KOPT-K1 (cell line): ENCODE measurements around the gene NBPF12.
"Not testable (repeated sequence)": the region's sequence is repeated elsewhere in the genome, so short reads cannot be mapped to it uniquely, and the experiment has no call there.

Source experiments
- H3K27ac ChIP-seq: fragments of 200-600 bp; sonication (generic); 2 replicates; pipeline ENCODE4 v1.5.1; 2016; ENCODE audit warnings: antibody characterized with exemption, mild to moderate bottlenecking, low read depth, low read length; ENCODE audit not compliant: poor library complexity, severe bottlenecking
- H3K36me3 ChIP-seq: fragments of 200-600 bp; sonication (generic); 2 replicates; pipeline ENCODE4 v1.5.1; 2017; ENCODE audit warnings: antibody characterized with exemption, mild to moderate bottlenecking, low read length, moderate library complexity; ENCODE audit not compliant: insufficient read depth
- H3K9me3 ChIP-seq: fragments of 200-600 bp; sonication (generic); 2 replicates; pipeline ENCODE4 v1.5.1; 2017; ENCODE audit warnings: antibody characterized with exemption, low read length, mild to moderate bottlenecking; ENCODE audit not compliant: insufficient read depth, poor library complexity, severe bottlenecking

NBPF12 gene, protein sequence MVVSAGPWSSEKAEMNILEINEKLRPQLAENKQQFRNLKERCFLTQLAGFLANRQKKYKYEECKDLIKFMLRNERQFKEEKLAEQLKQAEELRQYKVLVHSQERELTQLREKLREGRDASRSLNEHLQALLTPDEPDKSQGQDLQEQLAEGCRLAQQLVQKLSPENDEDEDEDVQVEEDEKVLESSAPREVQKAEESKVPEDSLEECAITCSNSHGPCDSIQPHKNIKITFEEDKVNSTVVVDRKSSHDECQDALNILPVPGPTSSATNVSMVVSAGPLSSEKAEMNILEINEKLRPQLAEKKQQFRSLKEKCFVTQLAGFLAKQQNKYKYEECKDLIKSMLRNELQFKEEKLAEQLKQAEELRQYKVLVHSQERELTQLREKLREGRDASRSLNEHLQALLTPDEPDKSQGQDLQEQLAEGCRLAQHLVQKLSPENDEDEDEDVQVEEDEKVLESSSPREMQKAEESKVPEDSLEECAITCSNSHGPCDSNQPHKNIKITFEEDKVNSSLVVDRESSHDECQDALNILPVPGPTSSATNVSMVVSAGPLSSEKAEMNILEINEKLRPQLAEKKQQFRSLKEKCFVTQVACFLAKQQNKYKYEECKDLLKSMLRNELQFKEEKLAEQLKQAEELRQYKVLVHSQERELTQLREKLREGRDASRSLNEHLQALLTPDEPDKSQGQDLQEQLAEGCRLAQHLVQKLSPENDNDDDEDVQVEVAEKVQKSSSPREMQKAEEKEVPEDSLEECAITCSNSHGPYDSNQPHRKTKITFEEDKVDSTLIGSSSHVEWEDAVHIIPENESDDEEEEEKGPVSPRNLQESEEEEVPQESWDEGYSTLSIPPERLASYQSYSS (N-terminal part only)

DNA sequence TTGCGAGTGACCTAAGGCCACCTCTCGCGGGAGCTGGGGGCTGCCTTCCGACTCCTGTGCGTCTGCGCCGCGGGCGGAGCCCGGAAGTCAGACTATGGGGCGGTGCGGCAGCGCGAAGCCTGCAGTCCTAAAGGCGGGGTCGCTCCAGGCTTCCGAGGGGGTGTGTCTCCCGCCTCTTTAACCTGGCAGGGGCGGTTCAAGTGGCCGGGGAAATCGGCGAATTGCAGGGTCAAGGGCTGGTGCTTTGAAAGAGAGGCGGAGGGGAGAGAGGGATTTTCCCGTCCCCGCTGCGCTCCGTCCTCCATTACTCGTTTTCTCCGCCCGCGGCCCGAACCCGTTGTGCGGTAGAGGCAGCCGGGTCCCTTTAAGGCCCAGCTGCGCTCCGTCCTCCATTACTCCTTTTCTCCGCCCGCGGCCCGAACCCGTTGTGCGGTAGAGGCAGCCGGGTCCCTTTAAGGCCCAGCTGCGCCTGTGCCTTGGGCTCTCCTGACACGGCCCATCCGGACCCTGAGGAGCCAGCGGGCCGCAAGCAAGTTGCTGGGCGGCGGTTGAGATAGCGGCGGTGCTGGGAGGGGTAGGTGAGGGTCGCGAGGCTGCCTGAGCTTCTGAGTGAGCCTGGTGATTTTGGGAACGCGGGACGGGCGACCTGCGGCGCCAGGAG is at the start of gene NBPF12:
TSS of gene NBPF12 (plus strand) at position 83 of the 661 bp plus-strand sequence. CDS start 21,820 bp downstream, outside the sequence.
- peak within 1 kb of the TSS; percentile 62 for H3K27ac ChIP-seq
- not testable (repeated sequence) for H3K36me3 ChIP-seq

DNA sequence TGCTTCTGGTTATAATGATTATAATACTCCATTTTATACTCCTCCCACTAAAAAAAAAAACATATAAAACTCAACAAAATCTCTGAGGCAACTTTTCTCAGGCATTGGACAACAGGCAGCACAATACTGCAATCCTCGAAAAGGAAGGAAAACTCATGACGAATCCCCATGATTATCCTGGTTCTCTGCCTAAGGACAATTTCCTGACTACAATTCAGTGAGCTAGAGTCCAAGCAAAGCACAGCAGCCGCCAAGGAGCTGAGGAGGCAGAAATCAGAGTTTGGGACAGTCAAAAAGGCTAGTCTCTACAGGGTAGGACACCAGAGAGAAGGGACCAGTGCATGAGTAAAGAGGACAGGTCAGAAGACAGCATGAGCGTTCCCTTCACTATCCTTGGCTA is 46.8 kb upstream of the NBPF12 start:
- not testable (repeated sequence) for H3K27ac ChIP-seq, H3K36me3 ChIP-seq
- peaks cover 16% of the 10 kb centered on the region for H3K9me3 ChIP-seq

More for the DNA sequence above, at the start of gene NBPF12:
- H3K9me3 ChIP-seq, result not testable (repeated sequence)

DNA sequence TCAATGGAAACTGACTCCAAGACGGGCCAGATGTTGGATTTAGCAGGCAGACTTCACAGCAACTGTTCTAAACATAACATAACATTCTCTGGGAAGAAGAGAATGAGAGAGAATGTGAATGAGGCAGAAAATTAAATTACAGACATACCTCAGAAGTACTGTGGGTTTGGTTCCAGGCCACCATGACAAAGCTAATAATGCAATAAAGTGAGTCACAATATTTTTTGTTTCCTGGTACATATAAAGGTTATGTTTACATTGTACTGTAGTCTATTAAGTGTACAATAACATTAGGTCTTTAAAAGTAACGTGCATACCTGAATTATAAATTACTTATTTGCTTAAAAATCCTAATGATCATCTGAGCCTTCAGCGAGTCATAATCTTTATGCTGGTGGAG is 45.8 kb upstream of the NBPF12 start:
- H3K27ac ChIP-seq, H3K36me3 ChIP-seq: not testable (repeated sequence)
- H3K9me3 ChIP-seq, result peaks cover 16% of the 10 kb centered on the region

DNA sequence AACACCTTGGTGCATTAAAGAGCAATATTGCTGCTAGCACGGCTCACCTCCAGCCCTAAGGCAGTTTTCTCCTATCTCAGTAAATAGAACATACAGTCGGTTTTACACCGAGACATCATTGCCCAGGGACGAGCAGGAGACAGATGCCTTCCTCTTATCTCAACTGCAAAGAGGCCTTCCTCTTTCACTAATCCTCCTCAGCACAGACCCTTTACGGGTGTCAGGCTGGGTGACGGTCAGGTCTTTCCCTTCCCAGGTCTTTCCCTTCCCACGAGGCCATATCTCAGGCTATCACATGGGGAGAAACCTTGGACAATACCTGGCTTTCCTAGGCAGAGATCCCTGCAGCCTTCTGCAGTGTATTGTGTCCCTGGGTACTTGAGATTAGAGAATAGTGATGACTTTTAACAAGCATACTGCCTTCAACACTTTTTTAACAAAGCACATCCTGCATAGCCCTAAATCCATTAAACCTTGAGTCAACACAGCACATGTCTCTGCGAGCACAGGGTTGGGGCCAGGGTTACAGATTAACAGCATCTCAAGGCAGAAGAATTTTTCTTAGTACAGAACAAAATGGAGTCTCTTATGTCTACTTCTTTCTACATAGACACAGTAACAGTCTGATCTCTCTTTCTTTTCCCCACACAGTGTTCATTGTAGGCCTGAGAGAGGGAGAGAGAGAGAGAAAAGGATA is 30.4 kb upstream of the NBPF12 start:
- H3K27ac ChIP-seq, H3K9me3 ChIP-seq, H3K36me3 ChIP-seq: not testable (repeated sequence)

DNA sequence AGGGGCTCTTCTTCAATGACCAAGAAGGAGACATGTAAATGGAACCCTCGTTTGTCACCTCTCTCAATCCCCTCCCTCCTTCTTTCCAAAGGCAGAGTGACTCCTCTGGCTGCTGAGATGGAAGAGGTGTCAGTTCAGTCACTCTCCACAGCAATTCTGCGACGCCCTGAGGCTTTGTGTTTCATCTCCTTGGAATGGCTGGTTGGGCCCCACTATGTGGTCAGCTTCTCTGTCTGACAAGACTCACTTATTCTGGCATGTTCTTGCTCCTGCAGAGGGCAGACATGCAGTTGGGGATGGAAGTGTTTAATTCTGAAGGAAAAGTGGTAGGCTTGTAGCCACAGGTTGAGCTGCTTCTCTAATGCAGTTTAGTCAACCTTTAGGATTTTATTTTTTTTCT is 25.1 kb upstream of the NBPF12 start:
- H3K36me3 ChIP-seq, H3K27ac ChIP-seq, H3K9me3 ChIP-seq: not testable (repeated sequence)

DNA sequence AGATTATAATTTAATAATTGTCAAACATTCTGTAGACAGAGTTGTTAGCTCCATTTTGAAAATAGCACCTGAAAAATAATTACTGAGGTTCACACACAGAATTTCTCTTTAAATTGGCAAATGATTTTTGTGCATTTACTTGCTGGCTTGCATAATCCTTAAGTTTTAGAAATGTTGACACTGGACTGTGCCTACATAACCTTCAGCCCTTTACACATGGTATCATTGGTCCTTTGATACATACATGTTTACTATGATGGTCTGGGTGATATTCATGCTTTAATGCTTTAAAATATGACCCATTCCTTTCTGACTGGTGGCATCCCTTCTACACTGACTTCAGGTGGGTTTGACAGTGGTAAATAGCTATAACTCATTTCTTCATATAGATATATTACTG is 17.3 kb upstream of the NBPF12 start:
- not testable (repeated sequence) for H3K36me3 ChIP-seq, H3K27ac ChIP-seq, H3K9me3 ChIP-seq

DNA sequence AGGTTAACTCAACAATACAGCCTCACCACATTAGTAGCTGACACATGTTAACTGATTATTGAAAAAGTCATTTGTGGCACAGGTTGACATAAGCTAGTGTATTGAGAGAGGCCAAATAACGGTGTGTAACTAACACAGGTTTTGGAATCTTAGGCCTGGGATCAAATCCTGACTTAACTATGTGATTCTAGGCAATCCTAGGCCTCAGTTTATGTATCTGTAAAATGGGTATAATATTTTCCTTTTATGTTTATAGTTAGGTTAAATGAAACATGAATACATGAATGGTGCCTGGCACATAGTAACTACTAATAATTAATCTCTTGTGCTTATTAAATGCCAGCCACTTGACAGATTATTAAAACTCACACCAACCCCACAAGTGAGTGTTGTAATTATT is 15.5 kb upstream of the NBPF12 start:
- not testable (repeated sequence) for H3K9me3 ChIP-seq, H3K27ac ChIP-seq, H3K36me3 ChIP-seq

DNA sequence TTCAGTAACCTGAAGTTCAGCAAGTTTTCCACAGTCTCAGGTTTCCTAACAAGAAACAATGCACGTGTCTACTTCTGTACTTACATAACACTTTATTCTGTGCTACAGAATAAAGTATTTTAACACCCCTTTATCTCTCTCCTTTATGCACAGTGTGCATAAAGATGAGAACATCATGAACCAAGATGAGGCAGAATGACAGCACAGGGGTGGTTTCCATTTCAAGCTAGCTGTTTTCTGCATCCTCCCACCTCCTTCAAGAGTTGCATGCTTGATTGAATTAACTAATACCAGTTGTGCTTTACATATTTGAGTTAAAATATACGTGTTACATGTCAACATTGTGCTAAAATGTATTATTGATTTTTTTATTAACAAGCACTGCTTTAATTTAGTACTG is 14.0 kb upstream of the NBPF12 start:
- H3K9me3 ChIP-seq, H3K27ac ChIP-seq, H3K36me3 ChIP-seq: not testable (repeated sequence)

DNA sequence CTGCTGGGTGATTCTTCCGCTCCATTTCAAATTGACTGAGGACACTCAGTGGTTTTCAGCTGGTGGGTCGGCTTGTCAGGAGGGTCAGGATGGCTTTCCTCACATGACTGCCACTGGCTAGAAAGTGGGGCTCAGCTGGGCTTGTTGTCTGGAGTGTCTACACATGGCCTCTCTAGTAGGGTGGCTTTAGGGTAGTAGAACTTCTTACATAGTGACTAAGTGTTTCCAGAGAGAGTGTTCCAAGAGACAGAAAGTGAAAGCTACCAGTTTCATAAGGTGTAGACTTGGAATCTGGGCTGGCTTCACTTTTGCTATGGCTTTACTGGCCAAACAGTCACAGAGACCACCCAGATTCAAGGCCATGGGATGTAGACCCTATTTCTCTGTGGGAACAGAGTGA is 11.7 kb upstream of the NBPF12 start:
- not testable (repeated sequence) for H3K36me3 ChIP-seq, H3K27ac ChIP-seq, H3K9me3 ChIP-seq

DNA sequence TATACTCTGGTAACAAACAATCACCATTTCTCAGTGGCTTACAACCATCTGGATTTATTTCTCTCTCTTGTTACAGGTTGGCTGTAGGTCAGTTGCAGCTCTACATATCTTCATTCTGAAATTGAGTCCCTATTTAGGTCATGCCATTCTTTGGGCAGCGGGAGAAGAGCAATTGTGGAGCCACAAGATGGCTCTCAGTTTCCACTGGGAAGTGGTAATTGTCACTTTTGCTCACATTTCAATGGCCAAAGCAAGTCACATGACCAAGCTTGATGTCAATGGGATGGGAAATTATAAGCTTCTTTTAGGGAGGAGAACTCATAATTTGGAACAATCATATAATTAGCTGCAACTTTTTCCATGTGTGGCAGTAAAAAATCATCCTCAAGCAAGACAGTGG is 7.9 kb upstream of the NBPF12 start:
- not testable (repeated sequence) for H3K36me3 ChIP-seq, H3K27ac ChIP-seq, H3K9me3 ChIP-seq

DNA sequence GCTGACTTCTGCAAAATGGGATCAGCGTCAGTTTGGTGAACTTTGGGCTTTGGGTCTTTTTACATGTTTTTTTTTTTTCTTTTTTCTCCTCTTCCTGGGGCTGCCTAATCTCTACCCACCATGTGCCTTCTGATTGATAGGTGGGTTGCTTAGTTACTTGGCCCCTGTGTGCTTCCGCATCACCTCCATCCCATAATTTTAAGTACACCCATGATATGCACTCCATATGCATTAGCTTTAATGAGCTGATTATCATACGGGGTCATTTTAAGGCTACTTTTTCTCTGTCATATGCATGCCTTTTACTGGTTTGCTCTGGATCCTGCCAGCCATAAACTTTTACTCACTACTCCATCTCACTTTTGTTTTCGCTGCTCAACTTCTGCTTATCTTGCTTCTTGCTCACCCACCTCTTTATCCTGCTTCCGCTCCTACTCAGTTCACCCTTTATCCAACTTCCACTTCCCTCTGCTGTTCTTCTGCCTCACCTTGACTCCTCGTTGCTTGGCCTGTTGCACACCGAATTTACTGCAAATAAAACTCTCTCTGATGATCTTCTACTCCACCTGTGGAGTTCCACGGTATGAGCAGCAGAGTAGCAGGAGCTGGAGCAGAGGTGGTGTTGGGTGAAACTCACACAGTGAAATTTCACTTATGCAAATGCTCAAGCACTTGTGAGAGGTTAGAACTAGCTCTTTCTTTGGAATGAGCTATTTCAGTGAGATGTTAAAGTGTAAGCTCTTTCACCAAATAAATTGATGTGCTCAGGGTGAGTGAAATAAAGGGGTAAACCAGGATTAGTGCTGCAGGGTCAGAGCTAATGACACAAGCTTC is 3.5 kb upstream of the NBPF12 start:
- not testable (repeated sequence) for H3K27ac ChIP-seq, H3K36me3 ChIP-seq, H3K9me3 ChIP-seq

DNA sequence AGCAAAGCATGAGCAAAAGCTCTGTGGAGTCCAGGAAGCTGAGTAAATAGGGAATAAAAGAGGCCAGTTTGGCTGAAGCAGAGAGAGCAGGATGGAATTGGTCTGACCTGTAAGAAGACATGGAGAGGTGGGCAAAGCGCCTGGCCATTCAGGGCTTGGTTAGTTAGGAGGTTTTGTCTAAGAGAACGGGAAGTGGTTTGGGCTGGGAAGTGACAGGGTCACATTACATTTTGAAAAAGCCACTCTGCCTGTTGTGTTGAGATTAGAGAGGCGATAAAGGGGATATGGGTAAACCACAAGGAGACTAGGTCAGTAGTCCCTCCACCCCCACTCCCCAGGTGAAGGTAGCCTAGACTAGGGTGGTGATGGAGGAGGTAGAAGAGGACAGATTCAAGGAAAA is 662 bp upstream of the NBPF12 start:
- not testable (repeated sequence) for H3K36me3 ChIP-seq, H3K9me3 ChIP-seq, H3K27ac ChIP-seq

DNA sequence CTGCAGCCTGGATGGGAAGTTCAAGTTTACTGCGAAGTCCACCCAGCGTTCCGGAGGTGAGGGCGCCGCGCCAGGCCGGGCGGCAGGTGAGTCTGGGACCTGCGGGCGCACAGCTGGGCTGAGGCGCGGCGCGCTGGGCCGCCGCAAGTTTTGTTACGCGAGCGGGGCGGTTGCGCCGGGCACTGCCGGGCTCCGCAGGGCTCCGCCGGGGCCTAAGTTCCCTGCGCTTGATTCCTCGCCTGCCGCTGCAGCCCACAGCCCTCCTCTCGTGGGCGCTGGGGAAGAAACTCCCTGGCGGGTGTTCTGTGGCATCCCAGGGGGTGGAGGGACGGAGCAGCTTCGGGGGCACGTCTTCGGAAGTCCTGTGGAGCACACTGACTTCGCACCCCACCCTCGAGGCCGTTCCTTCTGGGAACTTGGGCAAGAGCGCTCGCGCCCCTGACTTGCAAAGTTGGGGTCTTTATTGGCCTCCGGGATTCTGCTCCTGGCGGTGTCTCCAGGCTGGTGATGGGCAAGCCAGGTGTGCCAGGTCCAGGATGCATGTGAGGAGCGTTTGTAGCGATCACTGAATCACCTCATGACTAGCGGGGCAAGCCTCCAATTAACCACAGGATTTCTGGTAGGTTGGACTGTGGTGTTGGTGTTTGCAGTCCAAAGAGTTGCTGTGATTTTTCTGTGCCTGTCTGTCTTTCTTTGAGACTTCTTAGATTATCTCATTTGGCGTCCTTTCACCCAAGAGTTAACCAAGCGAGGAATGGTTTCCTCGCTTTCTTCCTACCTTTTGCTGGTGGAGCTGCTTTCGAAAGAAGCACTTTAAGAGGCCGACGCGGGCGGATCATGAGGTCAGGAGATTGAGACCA is 1.0 kb downstream of the NBPF12 start:
- H3K36me3 ChIP-seq, H3K9me3 ChIP-seq: not testable (repeated sequence)
- peak overlapping the region; percentile 62 for H3K27ac ChIP-seq
